Left cardiac atrium (tissue), 4 donors: ENCODE results near the gene SPTBN5. TPM values are rescaled to one million over a fixed set of nuclear protein-coding genes. Genes with fewer than 3 reads are reported as not detected.

Source experiments
- ATAC-seq, 2 donors: fragments of 200-7000 bp; cut with Tn5 transposase; one replicate each; pipeline ENCODE4 v1.9.1; 2020; ENCODE audit warnings: mild to moderate bottlenecking in 2 of 2, moderate library complexity in 2 of 2
- DNase-seq: peaks from one replicate; pipeline ENCODE4 v3.0.0-alpha.2; 2020
- intact Hi-C, 2 donors: fragments of 100-400 bp; cut with DNase I; formaldehyde crosslinking; loops; one replicate each; pipeline versions ENCODE4 v1.14.1 to v1.15.1; 2022 to 2023
- total RNA-seq, 2 donors: library from RNA; stranded (reverse); fragmentation: NEBNext Ultra II Directional; extraction: Animal tissue kit (Norgen Biotek cat#: 25700); gene quantifications; one replicate each; pipeline ENCODE4 v1.2.1, GENCODE V29; 2021
- donor health status: DM: no; HTN: yes; CAD: no.
- donor health status: DM: no; HTN: yes; CAD: no; lungs with severe emphysema.
- donor health status: DM: yes; HTN: yes; CAD: no.
- donor health status: Dilated cardiomyopathy.

Gene SPTBN5
- total RNA-seq, 2 donors from 2014 or later = 1.7 to 2.5 TPM

GRCh38 chr15:41928637-41929620 lies 35.1 kb upstream of the SPTBN5 start:
- ATAC-seq = peak; percentile 34 to 52
- DNase-seq = no peak
- intact Hi-C loops = no loop called here

- intact Hi-C loops = no loop called here
- ATAC-seq (no peak), DNase-seq (no peak)
These were observed 34.2 kb upstream of the SPTBN5 start for GRCh38 chr15:41928100-41928499.

- no peak for ATAC-seq
- intact Hi-C loops = no loop called here
- no peak for DNase-seq
These were observed 33.7 kb upstream of the SPTBN5 start for GRCh38 chr15:41927536-41927935.

GRCh38 chr15:41926185-41927056 lies 32.6 kb upstream of the SPTBN5 start:
- intact Hi-C loops = no loop called here
- no peak for DNase-seq
- ATAC-seq = peak in 1 of 2 donors; percentile 38

GRCh38 chr15:41925086-41925608 lies 31.3 kb upstream of the SPTBN5 start:
- intact Hi-C loops = no loop called here

GRCh38 chr15:41923401-41923997 lies 29.6 kb upstream of the SPTBN5 start:
- no peak for DNase-seq
- intact Hi-C loops = no loop called here
- ATAC-seq = no peak

More at GRCh38 chr15:41925086-41925608, 31.3 kb upstream of the SPTBN5 start:
- ATAC-seq (no peak), DNase-seq (no peak)

- ATAC-seq (no peak), DNase-seq (no peak)
- intact Hi-C loops = no loop called here
These were observed 28.5 kb upstream of the SPTBN5 start for GRCh38 chr15:41922353-41922752.

DNA sequence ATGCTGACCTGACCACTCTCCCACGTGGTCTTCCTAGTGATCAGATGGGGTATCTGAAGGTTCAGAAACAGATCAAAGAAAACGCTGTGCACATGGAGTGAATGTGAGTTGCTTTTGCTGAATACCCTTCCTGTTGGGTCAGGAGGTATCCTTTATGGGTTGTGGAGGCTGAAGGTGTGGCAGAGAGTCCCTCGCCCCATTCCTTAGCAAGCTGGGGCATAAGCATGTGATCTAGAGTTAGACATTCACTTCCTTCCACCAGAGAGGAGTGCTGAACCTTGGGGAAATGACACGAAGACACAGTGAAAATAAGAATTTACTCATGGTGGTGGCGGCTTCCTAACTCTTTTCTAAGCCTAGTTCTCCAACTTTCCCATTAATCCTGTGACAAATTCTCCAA lies 27.8 kb upstream of the SPTBN5 start:
- no peak for DNase-seq
- ATAC-seq = no peak

DNA sequence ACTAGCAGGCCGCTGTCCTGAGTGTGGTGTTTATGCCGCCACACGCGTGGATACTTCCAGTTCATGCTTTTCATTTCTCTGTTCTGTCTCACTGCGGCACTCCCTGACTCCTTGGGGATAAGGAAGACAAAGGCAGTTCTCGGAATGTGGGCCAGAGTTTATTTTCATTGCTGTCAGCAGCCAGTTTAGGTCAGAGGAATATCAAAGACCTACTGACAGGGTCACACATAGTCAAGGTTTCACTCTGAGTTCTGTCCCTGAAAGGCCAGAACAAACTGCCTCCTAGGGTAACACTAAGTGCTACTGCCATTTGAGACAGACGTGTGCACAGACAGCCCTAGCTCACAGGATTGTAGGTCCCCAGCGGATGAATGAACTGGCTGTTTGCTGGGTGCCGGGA lies 27.3 kb upstream of the SPTBN5 start:
- DNase-seq (no peak), ATAC-seq (peak in 1 of 2 donors; percentile 5)

More for the DNA sequence above, 27.8 kb upstream of the SPTBN5 start:
- intact Hi-C loops = no loop called here

GRCh38 chr15:41919954-41920538 lies 26.2 kb upstream of the SPTBN5 start:
- DNase-seq = no peak
- intact Hi-C loops = loop anchor here in 1 of 2 donors (5.0 kb wide), 1 partner anchor 52 kb away; the partner anchor contains the start of gene EHD4
- peak; percentile 10 to 60 for ATAC-seq

More for the DNA sequence above, 27.3 kb upstream of the SPTBN5 start:
- intact Hi-C loops = no loop called here

- ATAC-seq = peak; percentile 13 to 50
- intact Hi-C loops = loop anchor here in 1 of 2 donors (5.0 kb wide), 1 partner anchor 53 kb away; the partner anchor contains the start of gene EHD4
- no peak for DNase-seq
These were observed 25.5 kb upstream of the SPTBN5 start for GRCh38 chr15:41919201-41919820.

- no peak for ATAC-seq
- no peak for DNase-seq
- intact Hi-C loops = loop anchor here in 1 of 2 donors (5.0 kb wide), 1 partner anchor 54 kb away; the partner anchor contains the start of gene EHD4
These were observed 24.8 kb upstream of the SPTBN5 start for GRCh38 chr15:41918506-41919126.

DNA sequence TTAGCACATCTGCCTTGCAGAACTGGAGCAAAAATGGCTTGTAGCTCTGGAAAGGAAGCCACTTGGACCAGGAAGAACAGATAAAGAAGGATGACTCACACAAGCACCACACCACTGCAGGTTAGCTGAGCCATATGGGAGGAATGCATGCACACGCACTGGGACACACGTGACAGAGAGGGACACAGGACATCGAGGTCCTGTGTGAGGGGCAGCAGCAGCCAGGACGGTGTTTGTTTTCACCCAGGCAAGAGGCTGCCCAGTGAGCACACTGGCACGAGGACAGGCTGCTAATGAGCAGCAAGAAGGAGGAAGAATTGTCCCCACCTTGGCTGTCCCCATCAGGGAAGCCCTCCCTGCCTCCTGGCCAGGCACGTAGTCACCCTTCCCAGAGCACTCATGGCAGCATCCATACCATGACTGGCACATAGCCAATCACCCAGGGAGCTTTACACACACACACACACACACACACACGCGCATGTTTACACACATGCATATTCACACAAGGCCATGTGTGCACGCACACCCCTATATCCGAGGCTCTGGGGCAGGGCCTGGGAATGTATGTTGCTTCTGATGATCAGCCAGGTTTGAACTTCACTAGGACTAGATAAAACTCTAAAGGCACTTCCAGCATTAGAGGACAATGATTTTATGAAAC lies 24.0 kb upstream of the SPTBN5 start:
- intact Hi-C loops = loop anchor here in 1 of 2 donors (5.0 kb wide), 1 partner anchor 54 kb away; the partner anchor contains the start of gene EHD4
- no peak for DNase-seq

DNA sequence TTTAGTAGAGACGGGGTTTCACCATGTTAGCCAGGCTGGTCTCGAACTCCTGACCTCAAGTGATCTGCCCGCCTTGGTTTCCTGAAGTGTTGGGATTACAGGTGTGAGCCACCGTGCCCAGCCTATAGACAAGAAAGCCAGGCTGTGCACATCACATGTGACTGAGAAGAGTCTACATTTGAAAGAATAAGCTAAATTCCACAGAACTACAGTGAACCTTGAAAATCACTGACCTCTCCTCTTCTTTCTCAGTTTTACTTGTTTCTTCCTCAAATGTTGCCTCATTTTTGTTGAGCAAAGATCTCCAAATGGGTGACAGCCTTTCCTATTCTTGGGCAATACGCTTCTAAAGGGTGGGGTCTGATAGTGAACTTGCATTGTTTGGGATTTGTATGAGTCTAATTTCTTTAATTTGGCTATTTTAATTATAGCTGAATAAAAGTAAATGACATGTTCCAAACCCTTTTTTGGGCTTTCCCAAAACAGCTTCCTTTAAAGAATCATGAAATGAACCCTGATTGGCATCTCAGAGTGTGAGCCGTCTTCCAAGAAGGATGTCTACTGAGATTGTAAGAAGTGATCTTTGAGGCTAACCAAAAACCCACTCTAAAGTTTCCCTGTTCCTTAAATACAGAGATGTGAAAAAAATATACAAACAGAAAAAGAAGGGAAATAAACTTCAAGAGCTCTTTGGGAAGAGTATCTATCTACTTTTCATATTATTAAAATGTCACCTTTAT lies 21.6 kb upstream of the SPTBN5 start:
- intact Hi-C loops = loop anchor here in 1 of 2 donors (5.0 kb wide), 1 partner anchor 57 kb away; the partner anchor contains the start of gene EHD4
- DNase-seq (no peak), ATAC-seq (no peak)

More for the DNA sequence above, 24.0 kb upstream of the SPTBN5 start:
- ATAC-seq = peak; percentile 18 to 42

GRCh38 chr15:41914411-41914810 lies 20.6 kb upstream of the SPTBN5 start:
- DNase-seq (no peak), ATAC-seq (peak; percentile 46 to 72)
- intact Hi-C loops = no loop called here

GRCh38 chr15:41913256-41913655 lies 19.4 kb upstream of the SPTBN5 start:
- DNase-seq = no peak
- no peak for ATAC-seq
- intact Hi-C loops = no loop called here
